ENCODE results near the gene CCDC66. TPM values are rescaled to one million over a fixed set of nuclear protein-coding genes. Genes with fewer than 3 reads are reported as not detected.

The CCDC66 gene
- total and polyA plus RNA-seq, 2 of the 8 experiments (the other 6 are each of a cell fraction or from before 2014, with no cell fraction given): 9.6 to 29.3 TPM

GRCh38 chr3:56525291-56525690, 31.7 kb upstream of the CCDC66 start:
- no peak overlapping the region for H3K4ac ChIP-seq (replicated peaks; ENCODE audit: insufficient read length, low read depth, low read length)
- FAIRE-seq (no peak), DNase-seq (ENCODE audit: low read depth in 1 of 2, low spot score in 2 of 2) (no peak)
- no peaks in the 10 kb centered on the region for H3K79me2 ChIP-seq (ENCODE audit: control insufficient read depth in 1 of 2, insufficient read depth in 2 of 2, low read length in 2 of 2)
- no peak overlapping the region for H3K14ac ChIP-seq (ENCODE audit: insufficient read length)
- TF ChIP-seq CEBPB (IDR thresholded peaks at IDR 0.05; ENCODE audit: low read depth, low read length) (no peak), GABPA (IDR thresholded peaks at IDR 0.05; ENCODE audit: borderline replicate concordance, insufficient read depth, low read length) (no peak)
- no peaks in the 10 kb centered on the region for H3K79me1 ChIP-seq (ENCODE audit: low read depth, low read length)
- H2BK15ac ChIP-seq (ENCODE audit: low read length): no peak overlapping the region
- WGBS, 2 experiments (ENCODE audit: extremely low coverage in 1 of 2, insufficient coverage in 1 of 2, insufficient read length in 1 of 2, insufficient replicate concordance in 2 of 2, low coverage in 1 of 2, low lambda C conversion rate in 2 of 2, missing lambda C conversion rate in 1 of 2): 58% methylated on average over 1 of the region's 1 CpG; no CpG with 5 or more reads in 1 of the 2 experiments
- H2BK12ac ChIP-seq (ENCODE audit: low read depth, low read length): no peak overlapping the region
- no peak overlapping the region for H2BK120ac ChIP-seq (replicated peaks; ENCODE audit: low read depth, low read length)
- no peak overlapping the region; the same call in 1 of the 2 replicates for H2AFZ ChIP-seq (ENCODE audit: low read length)
- H3K56ac ChIP-seq (replicated peaks; ENCODE audit: insufficient read length, low read depth, low read length): no peak overlapping the region
- CTCF ChIA-PET (ENCODE audit: partially characterized antibody): no interaction called here
- no peak overlapping the region for H2BK20ac ChIP-seq (ENCODE audit: low read length)
- no peak overlapping the region for H2BK5ac ChIP-seq (ENCODE audit: low read depth, low read length)
- no peaks in the 10 kb centered on the region for H3K9me3 ChIP-seq (ENCODE audit: insufficient read depth in 2 of 2, low read depth in 1 of 2, low read length in 1 of 2)
- H4K91ac ChIP-seq (replicated peaks; ENCODE audit: insufficient read length, low read length): no peak overlapping the region
- no peaks in the 10 kb centered on the region for H3K23me2 ChIP-seq (ENCODE audit: low read depth, low read length)
- no peak overlapping the region for H3K4me2 ChIP-seq (ENCODE audit: insufficient read depth in 1 of 2, low read depth in 2 of 2, low read length in 2 of 2)
- H4K5ac ChIP-seq (ENCODE audit: insufficient read length, low read depth, low read length): no peak overlapping the region
- no peaks in the 10 kb centered on the region for H3K36me3 ChIP-seq (ENCODE audit: control insufficient read depth in 2 of 4, insufficient read depth in 4 of 4, low read length in 3 of 4)
- POLR2A ChIA-PET (ENCODE audit: partially characterized antibody): interaction anchor here (1.4 kb wide), 1 partner anchor 32 kb away, joined by 3 read pairs; the partner anchor contains the start of gene CCDC66
- no peak overlapping the region for H4K8ac ChIP-seq (ENCODE audit: extremely low read depth, insufficient read depth, low read length)
- no peaks in the 10 kb centered on the region for H4K20me1 ChIP-seq (replicated peaks in 1 of 2; ENCODE audit: control insufficient read depth in 1 of 2, insufficient read depth in 2 of 2, low read length in 2 of 2)
- no peak overlapping the region for H3K23ac ChIP-seq (ENCODE audit: insufficient read length)
- H2AK5ac ChIP-seq (ENCODE audit: low read depth, low read length): no peak overlapping the region
- no peak overlapping the region for H3K27ac ChIP-seq (ENCODE audit: low read depth, low read length)
- no peak overlapping the region for H3K18ac ChIP-seq (ENCODE audit: extremely low read depth, low read length)
- no peak overlapping the region for H3K4me3 ChIP-seq (ENCODE audit: extremely low read depth in 1 of 4, insufficient read depth in 2 of 4, low read depth in 3 of 4, low read length in 4 of 4)
- H3K27me3 ChIP-seq (replicated peaks in 1 of 4; ENCODE audit: control insufficient read depth in 3 of 4, extremely low read depth in 1 of 4, insufficient read depth in 3 of 4, low read length in 3 of 4): no peaks in the 10 kb centered on the region
- H3K9ac ChIP-seq (replicated peaks in 1 of 4; ENCODE audit: extremely low read depth in 1 of 4, low read depth in 3 of 4, low read length in 3 of 4): no peak overlapping the region
- peaks cover 0 to 4% (median 2%) of the 10 kb centered on the region in 4 experiments for H3K4me1 ChIP-seq (replicated peaks in 1 of 4; ENCODE audit: control insufficient read depth in 3 of 4, insufficient read depth in 4 of 4, low read length in 3 of 4)
